ENCODE measurements around the gene GAPVD1.

DNA sequence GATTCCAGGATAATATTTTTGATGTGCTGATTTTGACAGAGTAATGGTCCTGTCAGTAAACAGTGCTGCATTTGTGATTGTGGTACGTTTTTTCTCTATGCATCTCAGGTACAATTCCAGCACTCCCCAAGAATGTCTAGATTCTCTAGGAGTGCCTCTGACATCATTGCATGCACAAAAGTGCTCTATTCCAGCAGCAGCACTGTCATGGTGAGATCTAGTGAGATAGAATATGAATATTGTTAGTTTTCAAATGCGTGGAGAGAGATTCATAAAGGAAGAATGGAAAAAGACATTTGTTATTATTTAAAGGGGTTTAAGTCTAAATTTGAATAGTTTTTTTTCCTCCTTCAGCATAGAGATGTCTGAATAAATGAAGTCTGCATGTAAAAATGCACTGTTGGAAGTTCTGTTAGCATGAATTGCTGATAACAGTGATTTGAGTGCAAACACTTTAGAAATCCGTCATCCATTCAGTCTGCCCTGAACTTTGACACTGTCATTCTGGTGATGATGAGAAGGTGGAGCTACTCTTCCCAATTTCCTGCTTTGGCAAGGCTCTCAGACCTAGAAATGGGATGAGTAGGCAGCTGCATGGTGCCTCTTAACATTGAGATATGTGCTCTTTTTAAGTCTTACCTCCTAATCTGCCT is 84.6 kb downstream of the GAPVD1 start:
- TF ChIP-seq ATF3 (IDR thresholded peaks at IDR 0.05; ENCODE audit: borderline replicate concordance, extremely low read depth, low read depth, low read length) = no peak
- no peak for TF ChIP-seq SMAD1 (IDR thresholded peaks at IDR 0.05; ENCODE audit: low read depth, partially characterized antibody)

Measured in GM12878 (cell line).